Stimulated activated CD8-positive, alpha-beta memory T cell treated with anti-CD3 and anti-CD28 coated beads, Interleukin-15, amount 100 ng/mL, for 24 hours (primary cell): Measurements from ENCODE around the gene MTA1.

Source experiments
- DNase-seq: peaks from one replicate; pipeline ENCODE4 v3.0.0-alpha.2; 2020; ENCODE audit warnings: low read depth

MTA1 gene

DNA sequence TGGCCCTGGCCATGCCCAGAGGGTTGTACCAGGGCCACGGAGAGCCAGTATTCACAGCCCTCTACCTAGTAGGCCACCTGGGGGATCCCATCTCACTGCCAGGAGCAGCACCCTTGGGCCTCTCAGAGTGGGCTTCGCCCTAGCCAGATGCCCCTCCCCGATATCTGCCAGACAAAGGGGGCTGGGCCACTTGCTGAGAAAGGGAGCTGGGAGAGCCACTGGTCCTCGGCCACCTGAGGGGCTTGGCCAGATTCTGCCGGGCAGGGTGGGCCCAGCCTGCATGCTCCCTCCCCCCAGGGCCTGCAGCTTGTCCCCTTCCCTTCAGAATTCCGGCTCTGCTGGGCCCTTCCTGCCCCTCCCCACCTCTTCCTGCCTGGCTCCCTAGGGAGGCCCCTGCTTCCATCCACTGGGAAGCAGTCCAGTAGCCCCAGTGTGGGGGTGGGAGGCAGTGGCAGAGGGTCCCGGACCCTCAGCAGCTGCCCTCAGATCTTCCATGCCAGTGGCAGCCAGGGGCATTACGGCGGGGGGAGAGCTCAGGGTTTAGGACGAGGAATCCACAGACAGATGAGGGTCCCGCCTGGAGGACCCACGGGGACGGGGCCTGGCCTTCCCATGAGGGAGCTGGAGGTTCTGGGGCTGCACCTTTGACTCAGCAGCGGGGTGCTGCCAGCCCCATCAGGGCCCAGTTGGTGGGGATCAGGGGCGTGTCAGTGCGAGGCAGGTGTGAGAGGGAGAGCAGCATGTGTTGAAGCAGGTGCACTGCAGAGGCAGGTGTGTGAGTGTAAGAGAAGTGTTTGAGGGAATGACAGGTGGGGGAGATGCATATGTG, 57.4 kb downstream of the MTA1 start:
- no peak for DNase-seq

DNA sequence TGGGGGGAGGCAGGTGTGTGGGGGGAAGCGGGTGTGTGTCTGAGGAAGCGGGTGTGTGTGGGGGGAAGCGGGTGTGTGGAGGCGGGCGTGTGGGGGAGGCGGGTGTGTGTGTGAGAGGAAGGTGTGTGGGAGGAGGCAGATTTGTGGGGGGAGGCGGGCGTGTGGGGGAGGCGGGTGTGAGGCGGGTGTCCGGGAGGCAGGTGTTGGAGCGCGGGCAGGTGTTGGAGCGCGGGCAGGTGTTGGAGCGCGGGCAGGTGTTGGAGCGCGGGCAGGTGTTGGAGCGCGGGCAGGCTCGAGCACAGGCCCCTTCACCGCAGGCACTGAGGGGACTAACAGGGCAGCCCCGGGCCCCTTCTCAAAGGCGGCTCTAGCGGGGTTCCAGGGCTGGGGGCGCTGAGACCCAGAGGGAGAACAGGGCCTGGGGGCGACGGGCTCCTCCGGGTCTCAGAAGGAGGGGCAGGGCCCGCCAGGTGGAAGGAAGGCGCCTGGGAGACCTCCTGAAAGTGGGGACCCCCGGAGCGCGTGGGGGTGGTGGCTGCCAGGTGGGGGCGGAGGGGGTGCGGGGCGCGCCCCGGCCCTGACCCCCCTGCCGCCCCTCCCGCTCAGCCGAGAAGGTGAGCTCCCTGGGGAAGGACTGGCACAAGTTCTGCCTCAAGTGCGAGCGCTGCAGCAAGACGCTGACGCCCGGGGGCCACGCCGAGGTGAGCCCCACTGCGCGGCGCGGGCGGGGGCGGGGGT, 58.2 kb downstream of the MTA1 start:
- DNase-seq, result no peak

DNA sequence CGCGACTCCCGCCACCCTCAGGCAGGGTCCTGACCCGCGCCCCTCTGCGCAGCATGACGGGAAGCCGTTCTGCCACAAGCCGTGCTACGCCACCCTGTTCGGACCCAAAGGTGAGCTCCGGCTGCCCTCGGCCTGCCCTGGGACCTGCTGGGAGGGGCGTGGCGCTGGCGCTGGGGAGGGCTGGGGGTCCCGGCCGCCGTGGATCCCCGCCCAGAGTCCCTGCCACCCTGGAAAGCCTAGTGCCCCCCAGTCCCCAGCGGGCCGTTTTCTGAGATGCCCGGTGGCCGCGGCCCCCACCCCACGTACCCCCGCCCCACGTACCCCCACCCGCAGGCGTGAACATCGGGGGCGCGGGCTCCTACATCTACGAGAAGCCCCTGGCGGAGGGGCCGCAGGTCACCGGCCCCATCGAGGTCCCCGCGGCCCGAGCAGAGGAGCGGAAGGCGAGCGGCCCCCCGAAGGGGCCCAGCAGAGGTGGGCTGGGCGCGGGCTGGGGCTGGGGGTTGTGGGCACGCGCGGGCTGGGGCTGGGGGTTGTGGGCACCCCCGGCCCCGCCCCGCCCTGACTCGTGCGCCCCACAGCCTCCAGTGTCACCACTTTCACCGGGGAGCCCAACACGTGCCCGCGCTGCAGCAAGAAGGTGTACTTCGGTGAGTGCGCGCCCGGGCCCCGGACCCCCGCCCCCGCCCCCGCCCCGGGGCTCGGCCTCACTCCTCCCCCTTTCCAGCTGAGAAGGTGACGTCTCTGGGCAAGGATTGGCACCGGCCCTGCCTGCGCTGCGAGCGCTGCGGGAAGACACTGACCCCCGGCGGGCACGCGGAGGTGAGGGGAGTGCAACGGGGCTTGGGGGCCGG, 59.0 kb downstream of the MTA1 start:
- no peak for DNase-seq

DNA sequence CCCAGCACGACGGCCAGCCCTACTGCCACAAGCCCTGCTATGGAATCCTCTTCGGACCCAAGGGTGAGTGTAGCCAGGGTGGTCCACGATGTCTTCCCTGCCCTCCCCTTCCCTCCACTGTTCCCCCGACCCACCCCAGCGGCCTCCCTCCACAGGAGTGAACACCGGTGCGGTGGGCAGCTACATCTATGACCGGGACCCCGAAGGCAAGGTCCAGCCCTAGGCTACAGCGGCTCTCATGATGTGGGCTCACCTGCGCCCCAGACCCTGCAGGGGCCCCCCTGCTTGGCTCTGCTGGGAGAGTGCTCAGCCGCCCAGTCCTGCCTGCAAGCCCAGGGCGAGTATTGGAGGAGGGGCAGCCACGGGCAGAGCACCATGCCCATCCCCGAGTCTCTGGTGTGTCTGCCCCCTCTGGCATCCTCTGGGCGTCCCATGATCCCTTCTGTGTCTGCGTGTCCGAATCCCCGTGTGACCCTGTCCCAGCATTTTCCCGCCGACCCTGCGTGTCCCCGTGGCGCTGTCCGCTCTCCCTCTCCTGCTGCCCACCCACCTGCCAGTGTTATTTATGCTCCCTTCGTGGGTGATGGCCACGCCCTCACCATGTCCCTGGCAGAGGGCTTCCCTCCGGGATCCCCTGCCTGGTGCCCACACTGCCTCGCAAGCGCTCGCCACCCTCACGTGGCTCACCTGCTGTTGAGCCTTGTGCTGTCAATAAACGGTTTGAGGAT, 60.0 kb downstream of the MTA1 start:
- DNase-seq, result no peak

DNA sequence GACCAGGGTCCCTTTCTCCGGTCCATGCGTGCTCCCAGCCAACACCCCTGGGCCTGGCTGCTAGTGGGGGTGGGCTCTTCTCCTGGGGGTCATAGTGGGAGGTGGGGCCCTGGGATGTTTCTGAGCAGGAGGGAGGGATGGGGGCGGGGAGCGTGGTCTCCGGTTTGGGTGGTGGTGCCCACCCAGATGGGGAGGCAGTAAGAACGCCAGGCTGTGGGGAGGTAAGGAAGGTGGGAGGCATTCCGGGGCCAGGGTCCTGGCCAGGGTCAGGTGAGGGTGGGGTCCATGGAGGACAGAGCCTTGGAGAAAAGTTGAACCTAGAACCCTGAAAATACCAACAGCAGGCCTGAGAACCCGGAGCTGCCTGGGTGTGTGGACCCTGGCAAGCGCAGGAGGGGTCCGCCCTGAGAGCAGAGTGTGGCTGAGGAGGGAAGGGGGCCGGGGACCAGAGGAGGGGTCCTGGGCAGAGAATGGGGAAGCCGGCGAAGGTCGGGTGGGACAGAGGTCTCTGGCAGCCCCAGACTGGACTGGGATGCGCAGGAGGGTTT, 60.6 kb downstream of the MTA1 start:
- no peak for DNase-seq

DNA sequence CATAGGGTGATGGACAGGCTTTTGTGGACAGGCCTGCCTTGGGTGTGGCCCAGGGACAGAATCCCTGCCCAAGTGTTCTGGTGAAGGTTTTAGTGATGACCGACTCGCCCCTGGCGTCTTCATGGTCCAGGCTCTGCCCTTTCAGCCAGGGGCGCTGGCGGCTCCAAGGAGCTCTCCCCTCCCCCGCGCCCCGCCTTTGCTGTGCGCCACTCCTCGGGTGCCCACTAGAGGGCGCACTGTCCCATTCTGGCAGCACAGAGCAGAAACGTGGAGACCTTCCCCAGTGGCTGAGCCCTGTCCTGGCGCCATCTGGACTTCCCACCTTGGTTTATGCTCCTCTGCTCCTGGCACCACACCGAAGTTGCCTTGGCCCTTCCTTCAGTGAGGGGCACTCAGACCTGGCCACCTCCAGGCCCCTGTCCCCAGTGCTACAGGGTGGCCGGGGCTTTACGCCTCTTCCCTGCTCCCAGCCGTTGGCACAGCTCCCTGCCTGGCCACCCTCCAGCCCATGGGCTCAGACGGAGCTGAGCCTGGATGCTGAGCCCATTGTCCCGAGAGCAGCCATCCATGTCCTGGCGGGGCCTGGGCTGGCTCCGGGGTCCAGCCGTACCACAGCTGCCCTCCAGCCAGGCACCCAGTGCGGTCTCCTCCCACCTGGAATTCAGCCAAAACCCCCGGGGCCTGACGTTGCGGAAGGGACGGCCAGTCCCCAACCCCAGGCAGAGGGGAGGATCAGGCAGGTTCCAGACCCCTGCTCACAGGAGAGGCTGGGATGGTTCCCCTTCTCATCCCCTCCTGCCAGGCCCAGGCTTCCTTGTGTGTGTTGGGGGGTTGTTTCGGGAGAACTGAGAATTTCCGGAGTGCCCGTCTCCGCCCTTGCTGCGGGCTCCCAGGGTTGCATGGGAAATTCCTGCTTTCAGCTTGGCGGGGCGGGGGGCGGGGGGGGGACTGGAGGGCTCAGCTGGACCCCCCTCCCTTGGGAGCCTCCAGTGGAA, 61.5 kb downstream of the MTA1 start:
- DNase-seq, result peak; percentile 87

DNA sequence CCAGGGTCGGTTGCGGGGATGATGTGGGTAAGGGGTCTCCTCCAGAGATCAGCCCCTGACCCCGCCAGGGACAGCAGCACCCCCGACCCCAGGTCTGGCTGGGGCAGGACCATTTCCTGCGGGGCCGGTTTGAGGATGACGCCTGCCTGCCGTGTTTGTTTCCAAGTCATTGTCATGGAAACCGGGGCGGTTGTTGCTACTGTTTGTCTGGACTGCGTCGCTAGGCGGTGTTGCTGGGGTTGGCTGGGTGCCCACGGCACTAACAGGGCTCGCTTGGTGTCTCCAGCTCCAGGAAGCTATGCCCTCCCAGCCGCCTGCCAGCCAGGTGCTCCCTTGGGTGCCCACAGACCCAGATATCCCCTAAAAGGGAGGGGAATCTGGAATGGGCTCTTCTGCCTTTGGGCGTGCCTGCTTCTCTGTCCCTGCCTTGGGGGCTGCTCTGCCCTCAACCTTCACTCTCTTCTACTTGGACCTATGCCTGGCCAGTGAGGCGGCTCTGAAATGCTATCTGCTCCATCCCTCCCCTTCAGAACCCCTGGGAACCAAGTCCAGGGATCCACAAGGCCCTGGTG, 62.3 kb downstream of the MTA1 start:
- peak; percentile 67 for DNase-seq

DNA sequence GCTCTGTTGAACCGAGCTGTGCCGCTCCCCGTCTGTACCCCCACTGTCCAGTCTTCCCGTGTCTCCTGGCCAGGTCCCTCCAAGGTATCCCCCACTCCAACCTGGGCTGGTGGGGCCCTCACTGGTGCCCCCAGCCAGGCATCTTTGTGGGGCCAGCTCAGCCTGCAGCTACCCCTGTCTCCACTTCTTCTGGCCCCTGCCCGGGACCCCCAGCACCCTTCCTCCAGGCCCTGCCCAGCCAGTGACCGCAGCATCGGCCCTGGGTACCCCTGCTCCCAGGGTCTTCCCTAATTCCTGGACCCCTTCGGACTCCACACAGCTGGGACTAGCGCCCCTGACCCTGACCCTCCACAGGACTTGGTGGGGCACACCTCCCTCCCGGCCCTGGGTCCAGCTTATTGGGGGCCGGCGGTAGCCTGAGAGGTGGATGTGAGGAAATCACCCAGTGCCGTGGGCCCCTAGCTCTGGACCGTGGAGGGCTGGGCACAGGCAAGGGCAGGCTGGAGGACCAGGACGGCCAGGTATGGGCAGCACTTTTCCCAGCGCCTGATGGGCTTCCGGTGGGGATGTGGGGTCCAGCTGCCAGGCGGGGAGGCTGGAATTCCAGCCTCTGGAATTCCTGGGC, 63.0 kb downstream of the MTA1 start:
- no peak for DNase-seq

DNA sequence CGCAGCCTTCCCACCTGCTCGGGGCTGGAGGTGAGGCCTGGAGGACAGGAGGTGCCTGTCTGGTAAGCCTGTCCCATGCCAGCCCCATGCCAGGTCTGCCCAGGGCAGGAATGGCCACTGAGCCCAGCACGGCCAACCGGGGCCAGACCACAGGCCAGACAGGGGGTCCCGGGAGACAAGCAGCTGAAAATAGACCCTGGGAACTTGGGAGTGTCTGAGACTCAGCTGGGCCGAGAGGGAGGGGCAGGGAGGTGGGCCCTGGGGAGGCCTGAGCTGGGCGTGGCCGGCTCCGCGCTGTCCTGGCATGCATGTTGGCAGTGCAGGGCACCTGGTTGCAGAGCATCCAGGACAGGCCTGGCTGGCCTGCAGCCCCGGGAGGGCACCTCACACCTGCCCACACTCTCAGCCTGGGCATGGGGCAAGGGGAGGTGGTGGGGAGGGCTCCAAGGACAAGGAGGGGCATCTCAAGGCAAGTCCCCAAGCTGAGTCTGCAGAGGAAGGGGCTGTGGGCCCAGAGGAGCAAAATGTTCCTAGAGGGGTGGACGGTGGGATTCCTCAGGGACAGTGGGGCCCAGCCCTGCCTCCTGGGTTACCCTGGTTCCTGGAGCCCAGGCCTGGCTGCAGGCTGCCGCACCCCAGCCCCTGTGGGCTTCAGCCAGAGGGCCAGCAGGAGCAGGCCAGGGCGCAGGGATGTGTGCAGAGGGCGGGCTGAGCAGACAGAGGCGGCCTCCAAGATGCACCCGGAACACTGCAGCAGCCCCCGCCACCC, 63.9 kb downstream of the MTA1 start:
- no peak for DNase-seq

DNA sequence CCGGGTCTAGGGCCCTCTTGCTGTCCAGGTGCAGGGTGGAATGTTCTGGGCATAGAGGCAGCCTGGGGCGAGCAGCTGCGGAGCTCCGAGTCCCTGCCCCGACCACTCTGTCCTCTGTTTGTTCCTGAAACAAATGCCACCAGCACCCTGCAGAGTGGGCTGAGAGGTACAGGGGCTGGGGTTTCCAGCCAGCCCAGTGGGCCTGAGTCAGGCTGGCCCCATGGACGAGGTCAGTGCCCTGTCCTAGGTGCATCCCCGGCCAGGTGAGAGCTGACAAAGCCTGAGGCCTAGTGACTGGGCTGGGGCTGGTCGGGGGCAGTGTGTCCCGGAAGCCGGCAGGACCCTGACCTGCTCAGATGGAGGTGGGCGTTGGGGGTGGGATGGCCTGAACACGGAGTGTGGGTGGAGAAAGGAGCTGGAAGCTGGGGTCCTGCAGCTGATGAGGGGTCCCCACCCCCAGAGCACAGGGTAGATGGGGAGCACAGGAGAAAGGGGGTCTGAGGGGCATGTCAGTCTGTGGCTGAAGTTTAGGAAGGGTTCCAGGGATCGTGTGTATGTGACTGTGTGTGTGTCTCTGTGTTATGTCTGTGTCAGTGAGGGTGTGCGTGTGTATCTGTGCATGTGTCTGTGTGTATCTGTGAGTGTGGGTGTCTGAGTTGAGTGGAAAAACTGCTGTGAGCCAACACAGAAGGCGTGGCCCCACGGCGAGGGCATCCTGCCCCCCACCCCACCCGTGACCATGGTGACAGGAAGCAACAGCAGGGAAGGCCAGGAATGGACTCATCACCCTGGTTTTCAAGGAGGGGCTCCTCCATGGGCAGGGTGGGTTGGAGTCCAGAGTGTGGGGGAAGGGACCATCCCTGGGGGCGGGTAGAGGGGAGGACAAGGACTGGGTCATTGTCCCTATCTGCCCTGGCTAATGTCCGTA, 64.7 kb downstream of the MTA1 start:
- no peak for DNase-seq

DNA sequence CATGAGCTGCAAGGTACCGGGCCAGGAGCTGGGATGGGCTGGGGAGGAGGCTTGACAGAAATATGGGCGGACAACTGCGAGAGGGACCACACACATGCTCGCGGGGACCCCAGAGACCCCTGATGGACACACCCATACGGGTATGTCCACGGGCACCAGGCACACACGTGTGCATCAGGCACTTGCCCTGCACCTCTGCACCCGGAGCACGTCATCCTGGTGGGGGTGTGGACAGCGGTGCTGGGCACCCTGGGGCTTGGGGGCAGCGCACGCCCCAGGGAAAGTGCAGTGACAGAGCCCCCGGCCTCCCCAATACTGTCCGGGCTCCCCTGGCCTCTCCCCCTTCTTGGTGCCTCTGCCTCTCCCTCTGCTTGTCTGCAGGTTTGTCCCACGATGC, 65.4 kb downstream of the MTA1 start:
- DNase-seq, result no peak

DNA sequence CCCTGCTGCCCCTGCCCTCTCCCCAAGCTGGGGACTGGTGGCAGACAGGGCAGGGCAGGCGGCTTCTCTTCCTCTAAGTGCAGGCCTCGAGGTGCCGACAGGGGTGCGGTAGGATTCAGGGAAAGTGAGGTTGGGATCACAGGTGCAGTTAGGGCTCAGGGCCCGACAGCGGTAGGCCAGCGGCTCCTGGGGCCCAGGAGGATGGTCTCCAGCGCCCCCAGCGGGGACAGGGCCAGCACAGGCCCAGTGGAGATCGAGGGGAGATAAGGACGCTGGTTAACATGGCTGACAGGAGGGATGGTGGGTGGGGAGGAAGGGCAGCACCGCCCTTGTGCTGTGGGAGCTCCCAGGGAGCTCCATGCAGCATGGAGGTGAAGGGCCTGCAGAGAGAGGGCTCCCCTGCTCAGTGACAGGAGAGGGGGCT, 66.1 kb downstream of the MTA1 start:
- no peak for DNase-seq

DNA sequence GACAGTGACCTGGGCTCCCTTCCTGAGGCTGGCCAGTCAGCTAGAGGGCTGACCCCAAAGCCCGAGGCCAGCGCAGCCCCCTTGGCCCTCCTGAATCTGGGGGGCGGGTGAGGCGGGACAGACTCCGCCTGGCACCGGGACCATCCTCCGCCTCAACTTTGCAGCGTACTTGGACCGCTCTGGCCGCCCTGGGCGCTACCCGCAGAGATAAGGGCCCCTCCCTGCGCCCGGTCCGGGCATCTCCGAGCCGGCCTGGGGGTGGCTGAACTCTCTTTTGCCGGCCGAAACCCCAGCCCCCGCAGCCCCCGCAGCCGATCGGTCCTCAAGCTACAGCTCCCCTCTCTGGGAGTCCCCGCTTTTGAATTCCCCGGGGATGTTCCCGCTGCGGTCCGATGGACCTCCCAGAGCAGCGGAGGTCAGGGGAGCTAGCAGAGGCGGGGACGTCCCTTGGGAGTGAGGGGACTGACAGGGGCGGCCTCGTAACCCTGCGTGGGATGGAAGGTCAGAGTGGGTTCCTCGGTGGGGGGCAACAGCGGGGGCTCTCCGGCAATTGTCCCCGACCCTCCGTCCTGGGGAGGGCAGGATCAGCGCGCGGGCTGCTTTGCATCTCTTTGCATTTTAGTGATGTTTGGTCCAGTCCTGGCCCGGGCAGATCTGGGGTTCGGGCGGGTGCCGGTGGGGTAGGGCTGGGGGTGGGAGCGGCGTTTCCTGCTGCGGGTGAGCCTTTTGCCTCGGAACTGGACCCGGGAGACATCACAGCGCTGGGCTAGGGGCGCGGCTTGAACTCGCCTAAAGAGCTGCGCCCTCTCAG, 66.7 kb downstream of the MTA1 start, which contains the start of gene CRIP1:
CRIP1 (plus strand) TSS at position 724 of the 811 bp plus-strand sequence. CDS start 374 bp downstream, outside the sequence.
- no peak for DNase-seq

DNA sequence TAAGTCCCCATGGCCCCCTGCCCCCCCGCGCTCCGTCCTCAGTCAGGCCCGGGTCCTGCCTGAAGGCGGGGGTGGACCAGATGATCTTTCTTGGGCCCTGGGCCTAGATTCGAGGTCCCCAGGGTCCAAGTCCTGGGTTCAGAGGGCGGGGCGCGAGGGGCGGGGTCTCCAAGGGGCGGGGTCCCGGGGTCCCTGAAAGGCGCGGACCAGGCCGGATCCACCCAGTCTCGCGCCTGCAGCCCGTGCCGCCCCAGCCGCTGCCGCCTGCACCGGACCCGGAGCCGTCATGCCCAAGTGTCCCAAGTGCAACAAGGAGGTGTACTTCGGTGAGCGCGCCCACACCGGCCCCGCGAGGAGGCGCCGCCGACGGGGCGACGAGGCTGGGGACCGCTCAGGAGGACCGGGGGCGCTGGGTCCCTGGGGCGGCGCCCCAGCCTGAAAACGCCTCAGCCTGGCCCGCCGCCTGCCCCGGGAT, 67.4 kb downstream of the MTA1 start:
- no peak for DNase-seq

DNA sequence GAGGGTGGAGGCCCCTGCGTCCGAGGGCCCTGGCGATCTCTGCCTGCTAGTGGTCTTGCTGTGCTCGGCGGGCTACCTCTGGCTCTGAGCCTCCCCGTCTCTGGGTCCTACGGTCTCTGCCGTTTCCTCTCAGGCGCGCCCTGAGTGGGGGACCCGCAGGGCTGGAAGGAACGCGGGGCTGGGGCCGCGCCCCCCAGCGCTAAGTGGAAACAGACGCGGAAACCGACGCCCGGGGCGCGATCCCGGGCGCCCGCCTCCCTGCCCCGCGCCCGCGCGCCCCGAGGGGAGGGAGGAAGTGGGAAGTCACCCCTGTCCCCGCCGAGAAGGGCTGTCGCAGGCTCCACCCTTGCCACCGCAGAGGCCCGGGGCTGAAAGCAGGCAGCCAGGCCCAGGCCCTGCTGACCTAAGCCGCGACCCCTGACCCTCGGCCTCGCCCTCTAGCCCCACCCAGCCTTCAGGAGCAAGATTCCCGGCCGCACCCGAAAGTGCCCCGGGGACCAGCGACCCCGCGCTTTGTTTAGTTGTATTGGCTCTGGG, 67.9 kb downstream of the MTA1 start:
- no peak for DNase-seq
